ENCODE results near the gene EML6. TPM values are rescaled to one million over a fixed set of nuclear protein-coding genes. Genes with fewer than 3 reads are reported as not detected.

The EML6 gene
- total RNA-seq, 1 experiment from 2014 or later: 6.6 TPM

- Histone ChIP-seq H3K27ac (ENCODE audit: low read depth, low read length) (no peak overlapping the region), H3K4me1 (ENCODE audit: control insufficient read depth in 1 of 2, insufficient read depth in 2 of 2, low read length in 2 of 2) (no peaks in the 10 kb centered on the region), H4K20me1 (ENCODE audit: insufficient read depth) (no peaks in the 10 kb centered on the region), H3K9ac (ENCODE audit: low read length) (no peak overlapping the region), H2AFZ (ENCODE audit: low read depth, low read length, poor library complexity, severe bottlenecking) (no peak overlapping the region), H3K4me2 (ENCODE audit: low read length) (no peak overlapping the region), H3K9me2 (ENCODE audit: insufficient read depth) (no peaks in the 10 kb centered on the region), H3K27me3 (ENCODE audit: insufficient read depth, low read length) (no peaks in the 10 kb centered on the region), H3K79me2 (ENCODE audit: insufficient read depth, low read length) (no peaks in the 10 kb centered on the region), H3K36me3 (ENCODE audit: control insufficient read depth in 1 of 2, insufficient read depth in 2 of 2, low read length in 2 of 2) (no peaks in the 10 kb centered on the region), H3K4me3 (replicated peaks in 1 of 2; ENCODE audit: low read depth in 1 of 2, low read length in 2 of 2) (no peak overlapping the region), H3K9me3 (ENCODE audit: control insufficient read depth in 1 of 2, insufficient read depth in 1 of 2, low read depth in 1 of 2, low read length in 2 of 2) (no peaks in the 10 kb centered on the region)
- intact Hi-C loops (cut with micrococcal nuclease): no loop called here
- no peak for DNase-seq (ENCODE audit: low read depth, low spot score)
- ATAC-seq: no peak
- RAD21 ChIA-PET (ENCODE audit: low non-redundant PET in 1 of 2, low total read pairs in 2 of 2, uncharacterized antibody in 2 of 2, unreplicated experiment in 2 of 2): no interaction called here
- POLR2A ChIA-PET: no interaction called here
- TF ChIP-seq CBX3 (IDR thresholded peaks at IDR 0.05; ENCODE audit: low read depth) (no peak), CTCF (IDR thresholded peaks at IDR 0.05 in 2 of 3, conservative IDR thresholded peaks at IDR 0.05 in 1 of 3; ENCODE audit: borderline replicate concordance in 1 of 3, insufficient read depth in 1 of 3, low read depth in 2 of 3, low read length in 2 of 3) (no peak), ATF3 (IDR thresholded peaks at IDR 0.05) (no peak), ZFX (IDR thresholded peaks at IDR 0.05) (no peak), EGR1 (IDR thresholded peaks at IDR 0.05; ENCODE audit: low read depth) (no peak)
- CTCF ChIA-PET: no interaction called here
- no TSS peak for BruUV-seq (replicated peaks)
Measured at GRCh38 chr2:54789878-54790277, 66.4 kb downstream of the EML6 start.

GRCh38 chr2:54791831-54792230 lies 68.4 kb downstream of the EML6 start:
- H2AFZ ChIP-seq (ENCODE audit: low read depth, low read length, poor library complexity, severe bottlenecking): no peak overlapping the region
- ATAC-seq (no peak), DNase-seq (ENCODE audit: low read depth, low spot score) (no peak)
- ChIA-PET RAD21 (ENCODE audit: low non-redundant PET in 1 of 2, low total read pairs in 2 of 2, uncharacterized antibody in 2 of 2, unreplicated experiment in 2 of 2) (no interaction called here), CTCF (no interaction called here), POLR2A (no interaction called here)
- no peak overlapping the region for H3K27ac ChIP-seq (ENCODE audit: low read depth, low read length)
- H3K4me1 ChIP-seq (ENCODE audit: control insufficient read depth in 1 of 2, insufficient read depth in 2 of 2, low read length in 2 of 2): no peaks in the 10 kb centered on the region
- H3K9me3 ChIP-seq (ENCODE audit: control insufficient read depth in 1 of 2, insufficient read depth in 1 of 2, low read depth in 1 of 2, low read length in 2 of 2): no peaks in the 10 kb centered on the region
- no peak overlapping the region for H3K4me2 ChIP-seq (ENCODE audit: low read length)
- H4K20me1 ChIP-seq (ENCODE audit: insufficient read depth): no peaks in the 10 kb centered on the region
- no peak overlapping the region for H3K9ac ChIP-seq (ENCODE audit: low read length)
- BruUV-seq (replicated peaks): no TSS peak
- H3K4me3 ChIP-seq (replicated peaks in 1 of 2; ENCODE audit: low read depth in 1 of 2, low read length in 2 of 2): no peak overlapping the region
- no peaks in the 10 kb centered on the region for H3K79me2 ChIP-seq (ENCODE audit: insufficient read depth, low read length)
- H3K36me3 ChIP-seq (ENCODE audit: control insufficient read depth in 1 of 2, insufficient read depth in 2 of 2, low read length in 2 of 2): no peaks in the 10 kb centered on the region
- H3K27me3 ChIP-seq (ENCODE audit: insufficient read depth, low read length): no peaks in the 10 kb centered on the region
- intact Hi-C loops (cut with micrococcal nuclease): no loop called here
- no peaks in the 10 kb centered on the region for H3K9me2 ChIP-seq (ENCODE audit: insufficient read depth)
- TF ChIP-seq EZH2 (IDR thresholded peaks at IDR 0.05) (no peak), CEBPB (IDR thresholded peaks at IDR 0.05; ENCODE audit: low read depth) (no peak), ZFX (IDR thresholded peaks at IDR 0.05) (no peak), SIN3A (IDR thresholded peaks at IDR 0.05; ENCODE audit: low read depth) (no peak), EZH2phosphoT487 (IDR thresholded peaks at IDR 0.05; ENCODE audit: borderline replicate concordance) (no peak), MAX (IDR thresholded peaks at IDR 0.05) (no peak), REST (IDR thresholded peaks at IDR 0.05; ENCODE audit: low read depth) (no peak), CBX3 (IDR thresholded peaks at IDR 0.05; ENCODE audit: low read depth) (no peak), ZBTB33 (IDR thresholded peaks at IDR 0.05; ENCODE audit: extremely low read depth, insufficient replicate concordance, low read length) (no peak), SP1 (IDR thresholded peaks at IDR 0.05; ENCODE audit: low read depth) (no peak), ELF1 (IDR thresholded peaks at IDR 0.05; ENCODE audit: borderline replicate concordance, low read depth) (no peak)

All from HCT116 (cell line).